HG03095 (cell line): Measurements from ENCODE around the gene STK17B.

Source experiments
- ATAC-seq: cut with Tn5 transposase; IDR thresholded peaks from one replicate; pipeline ENCODE4 v1.9.1; 2021; ENCODE audit warnings: moderate library complexity; ENCODE audit not compliant: unreplicated experiment

The STK17B gene

DNA sequence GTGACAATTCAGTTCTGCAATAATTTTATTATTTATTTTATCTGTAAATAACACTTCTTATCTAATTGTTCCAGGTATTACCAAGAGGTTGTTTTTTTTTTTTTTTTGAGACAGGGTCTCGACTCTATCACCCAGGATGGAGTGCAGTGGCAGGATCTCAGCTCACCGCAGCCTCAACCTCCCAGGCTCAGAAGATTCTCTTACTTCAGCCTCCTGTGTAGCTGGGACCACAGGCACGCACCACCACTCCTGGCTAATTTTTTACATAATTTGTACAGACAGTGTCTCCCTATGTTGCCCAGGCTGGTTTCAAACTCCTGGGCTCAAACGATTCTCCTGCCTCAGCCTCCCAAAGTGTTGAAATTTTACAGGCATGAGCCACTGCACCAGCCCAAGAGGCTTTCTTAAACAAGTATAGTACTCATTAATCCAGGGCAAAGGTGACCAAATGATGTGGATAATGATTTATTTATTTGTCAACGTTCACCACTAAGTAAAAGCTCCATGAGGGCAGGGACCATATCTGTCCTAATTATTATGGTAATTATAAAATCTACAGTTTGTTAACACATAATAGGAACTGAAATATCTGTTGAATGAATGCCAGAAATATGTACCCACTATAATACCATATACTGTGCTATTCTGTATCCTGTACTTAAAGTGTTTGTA lies 12.0 kb downstream of the STK17B start:
- no peak for ATAC-seq

DNA sequence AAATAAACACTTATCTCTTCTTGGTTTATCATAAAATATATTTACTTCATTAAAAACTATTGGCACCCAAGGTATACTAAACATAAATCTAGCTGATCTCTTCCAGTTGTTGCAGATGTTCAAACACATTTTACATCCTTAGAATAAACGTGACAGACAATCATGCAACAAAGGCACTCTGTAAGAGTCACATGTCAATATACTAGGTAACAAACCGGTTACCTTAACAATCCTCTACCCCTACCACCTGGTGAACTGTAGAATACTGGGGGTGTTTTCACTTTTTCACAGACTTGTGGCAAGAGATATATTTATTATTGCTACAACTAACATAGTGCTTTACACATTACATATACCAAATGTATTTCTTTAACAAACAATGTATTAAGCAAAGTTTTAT lies 15.8 kb downstream of the STK17B start:
- ATAC-seq, result no peak

DNA sequence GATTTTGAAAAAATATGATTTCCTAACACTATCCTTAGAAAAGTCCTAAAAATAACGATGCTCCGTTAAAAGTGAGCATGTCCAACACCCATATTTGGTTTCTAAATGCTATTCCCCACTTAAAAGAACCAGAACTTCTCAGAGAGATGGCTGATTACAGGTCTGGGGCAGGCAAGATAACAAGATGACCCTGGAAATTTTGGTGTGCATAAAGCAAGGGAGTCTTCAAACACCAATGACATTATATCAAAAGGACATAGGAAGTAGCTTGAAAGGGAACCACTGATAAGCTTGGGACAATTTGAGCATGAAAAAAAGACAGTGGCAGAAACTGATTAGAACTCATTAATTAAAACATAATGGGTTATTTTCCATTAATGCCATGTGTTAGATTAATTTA lies 17.9 kb downstream of the STK17B start:
- ATAC-seq, result no peak

DNA sequence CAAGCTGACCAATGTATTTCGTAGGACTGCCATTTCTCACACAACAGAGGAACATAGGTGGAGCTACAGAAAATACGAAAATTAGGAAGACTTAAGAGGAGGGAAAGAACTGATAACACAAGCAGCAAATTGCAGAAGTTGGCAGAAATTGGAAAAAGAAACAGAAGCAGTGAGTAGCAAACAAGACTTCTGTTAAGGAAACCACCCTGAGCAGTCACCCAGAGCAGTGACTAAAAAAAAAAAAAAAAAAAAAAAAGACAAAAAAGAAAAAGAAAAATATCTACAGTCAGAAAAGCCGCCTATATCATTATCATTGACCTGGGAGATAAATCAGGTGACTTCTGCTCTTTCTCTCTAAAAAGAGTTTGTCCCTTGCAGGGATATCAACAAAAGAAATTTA lies 21.4 kb downstream of the STK17B start:
- ATAC-seq, result no peak

DNA sequence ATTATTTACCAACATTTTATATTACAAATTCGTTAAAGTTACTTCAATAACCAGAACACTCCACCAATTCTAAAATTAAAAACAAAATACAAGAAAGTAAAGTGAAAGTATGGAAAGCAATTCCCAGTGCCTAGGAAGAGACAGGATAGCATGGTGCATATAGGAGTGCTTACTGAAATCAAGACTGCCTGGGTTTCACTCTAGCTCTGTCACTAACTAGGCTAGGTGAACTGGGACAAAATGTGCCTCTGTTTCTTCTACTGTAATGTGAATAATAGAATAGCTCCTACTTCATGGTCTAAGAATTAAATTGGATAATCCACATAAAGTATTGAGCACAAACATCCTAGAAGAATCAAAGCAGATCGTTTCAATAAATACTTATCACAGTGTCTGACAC lies 22.6 kb downstream of the STK17B start:
- no peak for ATAC-seq

DNA sequence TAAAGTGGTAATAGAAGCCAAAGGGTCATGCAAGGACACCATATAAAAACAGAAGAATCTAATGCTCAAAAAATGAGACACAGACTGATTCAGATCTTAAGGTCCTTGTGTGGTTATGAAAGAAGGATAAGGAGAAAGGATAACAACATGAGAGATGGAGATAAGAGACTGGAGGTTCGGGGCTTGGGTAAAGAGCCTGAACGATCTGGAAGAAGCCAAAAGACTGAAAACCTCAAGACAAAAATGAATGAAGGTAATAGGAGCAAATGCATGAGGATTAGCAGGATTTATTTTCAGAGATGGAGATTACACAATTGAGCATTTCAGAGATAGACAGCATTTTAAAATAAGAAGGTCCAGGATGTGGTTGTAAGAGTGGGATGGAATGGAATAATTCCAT lies 26.1 kb downstream of the STK17B start:
- no peak for ATAC-seq

DNA sequence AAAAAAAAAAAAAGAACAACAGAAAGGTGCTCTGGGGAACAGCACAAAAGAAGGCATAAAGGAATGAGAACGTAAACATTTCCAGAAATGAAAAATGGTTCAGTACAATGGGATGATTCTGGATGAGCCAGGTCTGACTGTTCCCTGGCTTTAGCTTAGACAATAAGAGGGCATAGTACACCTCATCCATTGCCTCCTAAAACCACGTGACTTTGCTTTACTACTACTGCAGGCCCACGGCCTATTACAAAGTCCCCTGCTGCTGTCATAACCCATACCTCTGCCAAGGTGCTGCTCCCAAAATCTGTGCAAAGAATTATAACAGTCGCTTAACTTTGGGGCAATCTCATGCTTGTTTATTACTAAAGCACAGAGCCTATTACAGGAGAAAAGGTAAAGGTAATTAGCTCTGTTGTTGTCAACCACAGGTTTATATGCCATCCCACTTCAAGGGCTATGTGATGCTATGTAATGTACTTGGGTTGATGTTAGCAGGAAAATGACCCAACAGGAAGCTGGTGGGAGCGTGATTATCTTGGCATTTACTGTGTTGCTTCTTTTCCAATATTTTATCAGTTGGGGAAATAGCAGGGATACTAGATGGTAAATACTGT lies 26.8 kb downstream of the STK17B start:
- no peak for ATAC-seq

DNA sequence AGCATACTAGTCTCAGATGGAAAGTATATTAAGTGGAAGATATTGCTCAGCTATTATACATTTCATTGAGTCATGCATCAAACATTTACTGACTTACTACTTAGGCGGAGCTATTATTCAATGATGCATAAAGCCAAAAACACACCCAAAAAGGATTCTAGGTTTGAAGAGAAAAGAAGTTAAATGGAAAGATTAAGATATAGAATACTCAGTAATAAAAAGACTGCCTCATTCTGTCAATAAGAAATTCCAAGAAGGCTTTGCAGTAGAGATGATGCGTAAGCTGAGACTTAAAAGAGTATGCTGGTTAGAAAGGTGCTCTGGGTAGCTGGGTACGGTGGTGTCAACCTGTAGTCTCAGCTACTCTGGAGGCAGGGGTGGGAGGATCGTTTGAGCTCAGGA lies 27.6 kb downstream of the STK17B start:
- ATAC-seq, result no peak

DNA sequence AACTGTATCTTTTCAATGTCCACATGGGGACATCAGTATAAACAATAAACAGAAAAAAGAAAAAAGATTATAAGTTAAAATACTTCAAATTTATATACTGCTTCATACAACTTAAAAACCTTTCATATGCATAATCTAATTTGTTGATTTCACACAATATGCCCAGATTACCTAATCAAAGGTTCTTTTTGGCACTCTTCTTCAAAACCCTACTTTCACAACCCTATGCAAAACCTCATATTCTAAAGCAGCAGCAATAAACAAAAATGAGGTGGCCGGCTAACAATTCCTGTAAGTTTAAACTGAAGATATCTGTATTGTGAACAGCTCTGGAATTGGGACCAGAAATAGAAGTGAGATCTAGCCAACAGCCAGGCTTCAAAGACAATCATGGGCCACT lies 28.6 kb downstream of the STK17B start:
- no peak for ATAC-seq

DNA sequence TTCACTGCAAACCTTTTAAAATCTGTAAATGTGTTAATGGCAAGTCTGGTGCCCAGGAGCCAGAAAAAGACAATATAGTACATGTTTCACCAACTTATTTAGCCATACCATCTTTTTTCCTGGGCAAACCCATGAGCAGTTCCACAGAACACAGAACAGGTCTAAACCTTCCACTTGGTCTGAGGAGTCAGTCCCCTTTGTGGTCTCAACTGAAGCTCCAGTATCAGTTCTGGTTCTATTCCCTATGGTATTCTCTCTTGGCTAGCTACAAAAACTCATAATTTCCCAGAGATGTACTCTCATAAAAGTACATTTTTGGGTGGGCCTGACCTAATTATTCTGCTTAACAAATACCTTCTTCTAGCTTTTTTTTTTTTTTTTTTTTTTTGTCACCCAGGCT lies 31.2 kb downstream of the STK17B start:
- no peak for ATAC-seq

DNA sequence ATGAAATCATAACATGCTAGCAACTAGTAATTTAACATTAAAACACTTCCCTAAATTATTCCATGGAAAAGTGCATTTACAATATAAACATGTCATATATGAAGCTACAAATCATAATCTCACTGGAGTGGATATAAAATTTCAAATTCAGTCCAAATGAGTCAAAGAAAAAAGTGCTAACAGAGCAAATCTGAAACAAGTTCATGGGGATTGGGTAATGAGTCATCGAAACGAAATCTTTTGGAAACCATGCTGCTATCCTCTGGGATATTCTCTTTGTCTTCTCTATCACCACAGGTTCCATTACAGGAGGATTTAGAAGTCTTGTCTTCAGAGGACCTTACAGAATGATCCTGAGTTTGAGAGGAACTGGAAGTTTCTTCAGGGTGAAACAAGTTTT lies 34.1 kb downstream of the STK17B start:
- ATAC-seq, result no peak

DNA sequence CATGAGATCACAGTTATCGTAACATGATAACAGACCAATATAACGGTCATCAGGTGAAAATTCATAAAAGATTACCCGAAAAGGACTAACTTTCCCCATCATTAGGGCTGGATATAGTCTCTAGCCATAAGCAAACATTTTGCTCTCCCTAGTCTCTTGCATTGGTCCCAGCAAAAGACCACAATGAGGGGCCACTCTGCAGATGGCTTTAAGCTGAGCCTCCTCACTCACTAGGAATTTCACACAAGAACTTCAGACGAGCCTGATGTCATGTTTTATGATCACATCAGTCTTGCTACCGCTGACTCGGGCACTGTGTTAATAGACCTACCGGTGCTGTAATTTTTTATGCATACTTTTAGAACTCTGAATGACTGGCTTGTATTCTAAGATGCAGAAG lies 35.2 kb downstream of the STK17B start:
- ATAC-seq, result no peak

DNA sequence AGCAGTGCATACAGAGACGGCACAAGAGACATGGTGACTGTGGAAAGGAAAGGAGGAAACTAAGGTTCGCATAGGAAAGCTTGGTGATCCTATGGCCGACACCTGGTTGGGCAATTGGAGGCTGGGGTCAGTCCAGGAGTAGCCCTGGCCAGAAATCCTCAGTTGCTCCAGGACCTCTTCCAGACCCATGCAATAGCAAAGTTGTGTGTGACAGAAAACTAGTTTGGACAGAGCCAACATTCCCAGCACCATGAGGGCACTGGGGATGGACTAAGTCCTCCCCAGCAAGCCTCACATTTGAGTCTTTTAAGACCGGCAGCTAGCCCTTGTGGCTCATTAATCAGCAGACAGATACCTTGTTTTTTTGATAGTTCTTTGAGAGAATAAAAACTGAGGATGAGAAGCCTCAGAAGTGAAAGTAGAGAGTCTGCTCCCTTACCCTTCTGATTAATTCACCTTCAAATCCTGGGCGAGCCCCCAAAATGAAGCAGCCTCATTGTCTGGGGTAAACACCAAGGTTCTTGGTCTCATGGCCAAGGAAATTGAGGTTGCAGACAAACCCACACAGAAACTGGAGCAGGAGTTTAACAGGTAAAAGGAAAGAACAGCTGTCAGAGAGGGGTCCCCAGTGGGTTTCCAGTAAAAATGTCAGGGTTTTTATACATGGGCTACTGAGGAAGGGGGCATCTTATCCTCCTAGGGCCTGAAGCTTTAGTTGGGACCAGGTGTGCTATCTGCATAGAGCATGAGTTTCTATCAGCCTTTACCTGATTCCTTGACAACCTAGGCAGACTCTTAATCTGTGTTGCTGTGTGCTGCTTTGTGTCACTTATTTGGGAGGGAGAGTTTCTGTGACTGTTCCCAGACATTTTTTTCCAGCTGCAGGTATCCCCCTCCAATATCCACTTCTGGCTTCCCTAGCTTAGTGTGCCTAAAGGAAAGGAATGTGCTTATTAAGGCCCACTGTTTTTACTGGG lies 39.1 kb downstream of the STK17B start:
- no peak for ATAC-seq

DNA sequence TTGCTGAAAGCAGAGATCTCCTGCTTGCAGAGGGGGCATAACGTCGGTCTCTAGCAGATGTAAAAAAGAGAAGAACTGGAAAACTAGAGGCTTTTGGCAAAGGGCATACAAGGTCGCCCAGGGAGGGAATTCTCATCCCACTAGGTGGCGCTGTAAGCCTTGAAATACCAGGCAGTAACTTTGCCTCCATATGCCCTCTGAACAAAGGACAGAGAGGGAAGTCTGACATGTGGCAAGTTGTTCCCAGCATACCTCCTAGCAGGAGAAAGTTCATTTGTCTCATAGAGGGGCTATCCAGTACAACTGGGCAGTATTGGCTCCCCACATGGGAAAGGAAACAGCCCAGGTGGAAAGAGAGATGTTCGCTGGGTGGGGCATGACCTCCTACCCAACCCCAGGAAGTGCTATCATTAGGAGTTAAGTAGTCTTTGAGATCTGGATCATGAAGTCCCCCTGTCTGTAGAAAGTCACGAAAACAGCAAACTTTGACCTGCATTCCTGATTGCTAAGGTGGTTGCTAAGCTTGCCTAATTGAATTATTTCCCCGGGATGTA lies 39.9 kb downstream of the STK17B start:
- no peak for ATAC-seq

DNA sequence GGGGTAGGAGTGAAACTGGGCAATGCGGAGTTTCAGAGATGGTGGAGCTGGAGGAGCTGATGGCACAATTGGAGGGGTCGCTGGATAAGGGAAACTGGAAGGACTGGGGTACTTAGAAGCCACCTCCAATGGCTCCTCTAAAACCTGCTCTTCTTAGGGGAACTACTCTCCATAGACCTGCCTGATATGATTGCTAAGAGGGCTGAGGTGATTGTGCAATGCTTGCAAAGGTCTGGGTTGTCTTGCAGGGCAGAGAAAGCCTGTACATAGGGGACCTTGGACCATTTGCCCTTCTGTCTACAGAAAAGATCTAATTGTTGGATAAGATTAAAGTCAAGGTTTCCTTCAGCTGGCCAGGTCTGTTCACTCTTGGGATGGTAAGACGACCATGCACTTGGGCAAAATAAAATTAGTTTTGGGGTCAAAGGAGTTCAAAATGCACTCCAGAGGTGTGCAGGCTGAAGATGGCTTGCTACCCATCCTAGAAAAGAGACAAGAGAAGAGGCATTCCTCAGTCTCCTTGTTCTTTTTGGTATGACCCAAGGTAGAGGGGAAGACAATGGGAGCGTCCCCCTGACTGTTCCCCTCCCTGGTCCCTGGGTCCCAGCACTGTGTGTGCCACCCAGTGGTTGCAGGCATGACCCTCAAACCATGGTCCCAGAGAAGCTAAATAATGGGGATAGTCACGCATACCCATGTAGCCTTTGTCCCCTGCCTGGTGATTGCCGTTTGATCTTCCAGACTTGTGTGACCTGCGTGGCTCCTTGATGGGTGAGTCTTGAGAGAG lies 41.1 kb downstream of the STK17B start:
- ATAC-seq, result no peak

DNA sequence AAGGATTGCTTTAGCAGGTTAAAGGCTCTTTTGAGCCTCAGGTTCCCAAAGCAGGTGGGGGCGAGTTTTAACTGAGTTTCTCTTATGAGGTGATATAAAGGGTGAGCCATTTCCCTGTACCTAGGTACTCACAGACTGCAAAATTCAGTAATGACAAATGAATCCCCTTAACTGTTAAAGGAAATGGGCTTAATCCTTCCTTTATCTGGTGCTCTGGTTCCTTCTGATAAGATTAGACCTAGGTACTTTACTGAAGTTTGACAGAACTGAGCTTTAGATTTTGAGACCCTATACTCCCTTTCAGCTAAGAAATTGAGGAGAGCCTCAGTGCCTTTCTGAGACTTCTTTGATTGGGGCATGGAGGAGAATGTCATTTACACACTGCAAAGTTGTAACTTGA lies 42.6 kb downstream of the STK17B start:
- no peak for ATAC-seq

DNA sequence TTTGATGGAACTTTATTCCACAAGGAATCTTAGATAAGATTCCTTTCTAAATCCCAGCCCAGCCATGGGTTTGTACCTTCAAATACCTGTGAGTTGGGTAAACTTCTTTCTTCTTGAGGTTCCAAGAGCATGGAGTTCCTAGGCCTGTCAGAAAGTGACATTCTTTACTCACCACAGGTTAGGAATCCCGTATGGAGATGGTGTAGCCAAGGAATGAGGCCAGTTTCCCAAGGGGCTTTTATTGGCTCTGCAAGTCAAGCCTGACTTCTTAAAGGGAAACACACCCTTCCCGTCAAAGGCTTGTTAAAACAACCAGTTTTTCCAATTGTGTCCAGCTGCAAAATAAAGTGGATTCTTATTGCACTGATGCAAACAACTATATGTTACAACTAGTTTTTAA lies 45.8 kb downstream of the STK17B start:
- no peak for ATAC-seq

DNA sequence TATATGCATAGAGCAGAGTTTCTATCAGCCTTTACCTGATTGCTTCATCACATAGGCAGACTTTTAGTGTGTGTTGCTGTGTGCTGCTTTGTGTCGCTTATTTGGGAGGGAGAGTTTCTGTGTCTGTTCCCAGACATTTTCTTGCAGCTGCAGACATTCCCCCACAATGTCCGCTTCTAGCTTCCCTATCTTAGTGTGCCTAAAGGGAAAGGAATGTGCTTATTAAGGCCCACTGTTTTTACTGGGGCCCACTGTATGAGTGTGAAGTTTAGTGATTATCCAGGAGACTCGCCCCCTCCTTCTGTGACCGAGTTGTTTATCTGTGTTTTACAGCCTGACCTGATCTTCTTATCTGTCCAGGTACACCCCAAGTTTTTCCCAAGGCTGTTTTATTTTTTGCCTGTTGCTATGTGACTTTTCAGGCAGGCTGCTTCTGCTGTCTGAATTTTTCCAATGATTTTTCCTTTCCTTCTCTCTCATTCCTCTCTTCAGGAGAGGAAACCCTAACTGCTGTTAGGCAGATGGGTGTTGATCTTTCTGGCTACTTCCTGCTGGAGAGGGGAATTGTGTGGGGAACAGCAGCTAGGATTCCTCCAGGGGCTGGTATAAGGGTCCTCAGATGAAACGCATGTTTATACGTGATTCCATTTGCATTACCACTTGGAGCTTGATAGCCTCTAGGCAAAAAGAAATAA lies 47.6 kb downstream of the STK17B start:
- no peak for ATAC-seq

DNA sequence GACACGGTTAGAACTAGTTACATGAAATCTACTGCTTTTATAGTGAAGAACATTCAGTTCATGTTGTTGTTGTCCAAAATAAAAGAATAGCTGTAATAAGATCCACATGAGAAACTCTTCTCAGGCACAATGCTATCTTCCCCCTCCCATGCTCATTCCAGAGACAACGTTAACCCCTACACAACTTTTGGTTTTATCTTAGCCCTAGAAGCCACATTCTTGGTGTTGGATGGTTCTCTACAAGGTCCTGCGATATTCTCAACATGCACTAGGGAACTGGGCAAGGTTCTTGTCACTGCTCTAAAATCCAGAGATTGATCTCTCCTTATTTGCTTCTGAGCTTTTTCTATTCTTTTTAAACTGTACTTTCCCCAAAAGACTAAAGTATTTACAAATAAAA lies 51.5 kb downstream of the STK17B start:
- no peak for ATAC-seq

DNA sequence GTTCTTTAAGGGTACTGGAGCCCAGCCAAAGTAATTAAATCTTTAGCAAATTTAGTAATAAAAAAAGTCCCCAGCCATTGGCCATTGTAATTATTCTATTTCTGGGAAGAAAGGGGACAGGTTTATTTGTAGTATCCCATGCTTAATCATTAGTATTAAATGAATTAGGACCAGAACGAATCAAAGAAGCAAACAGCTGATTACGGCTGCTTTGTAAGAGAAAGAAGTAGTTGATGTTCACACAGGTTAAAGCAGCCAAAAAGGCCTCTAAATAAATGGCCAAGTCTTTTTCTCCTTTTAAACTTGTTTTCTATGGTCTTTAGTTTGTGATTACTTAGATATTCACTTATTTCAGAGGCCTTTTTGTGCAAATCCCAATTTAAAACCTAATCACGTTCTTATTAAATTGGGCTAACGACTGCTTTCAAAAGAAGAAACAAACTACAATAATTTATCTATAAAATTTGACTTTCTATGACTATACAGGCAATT lies 54.1 kb downstream of the STK17B start:
- no peak for ATAC-seq
